Measurements from ENCODE around the gene SOX2. TPM values are rescaled to one million over a fixed set of nuclear protein-coding genes. Genes with fewer than 3 reads are reported as not detected.
"Not testable (repeated sequence)": the region's sequence is repeated elsewhere in the genome, so short reads cannot be mapped to it uniquely, and the experiment has no call there.

SOX2 gene
- total RNA-seq, 2 experiments from 2014 or later, result not detected

GRCh38 chr3:181753391-181753790 is 41.7 kb downstream of the SOX2 start:
- H3K27me3 Mint-ChIP-seq (ENCODE audit: low read depth), result peaks cover 5% of the 10 kb centered on the region
- no peak overlapping the region for H3K4me3 Mint-ChIP-seq
- no peaks in the 10 kb centered on the region for H3K36me3 Mint-ChIP-seq (ENCODE audit: low read depth)
- ChIA-PET POLR2A (no interaction called here), CTCF (no interaction called here)
- H3K27ac Mint-ChIP-seq, result no peak overlapping the region
- ATAC-seq (no peak), DNase-seq (no peak)
- no peaks in the 10 kb centered on the region for H3K9me3 Mint-ChIP-seq (ENCODE audit: insufficient read depth)
- no peaks in the 10 kb centered on the region for H3K4me1 Mint-ChIP-seq (ENCODE audit: low read depth)

- Mint-ChIP-seq H3K4me1 (ENCODE audit: low read depth) (no peaks in the 10 kb centered on the region), H3K9me3 (ENCODE audit: insufficient read depth) (no peaks in the 10 kb centered on the region), H3K36me3 (ENCODE audit: low read depth) (no peaks in the 10 kb centered on the region), H3K4me3 (no peak overlapping the region), H3K27me3 (ENCODE audit: low read depth) (peaks cover 5% of the 10 kb centered on the region), H3K27ac (no peak overlapping the region)
- no peak for ATAC-seq
- ChIA-PET POLR2A (no interaction called here), CTCF (no interaction called here)
- DNase-seq, result no peak
Measured at GRCh38 chr3:181755959-181756358, 44.2 kb downstream of the SOX2 start.

GRCh38 chr3:181756645-181757297 is 45.0 kb downstream of the SOX2 start:
- H3K36me3 Mint-ChIP-seq (ENCODE audit: low read depth), result no peaks in the 10 kb centered on the region
- CTCF ChIA-PET, result no interaction called here
- ATAC-seq, result no peak

GRCh38 chr3:181757694-181758306 is 46.1 kb downstream of the SOX2 start:
- no peaks in the 10 kb centered on the region for H3K4me1 Mint-ChIP-seq (ENCODE audit: low read depth)
- H3K9me3 Mint-ChIP-seq (ENCODE audit: insufficient read depth), result no peaks in the 10 kb centered on the region
- no peak overlapping the region for H3K4me3 Mint-ChIP-seq
- H3K36me3 Mint-ChIP-seq (ENCODE audit: low read depth), result no peaks in the 10 kb centered on the region
- ChIA-PET POLR2A (no interaction called here), CTCF (no interaction called here)
- no peak overlapping the region for H3K27ac Mint-ChIP-seq
- no peak for ATAC-seq
- peaks cover 5% of the 10 kb centered on the region for H3K27me3 Mint-ChIP-seq (ENCODE audit: low read depth)
- no peak for DNase-seq

More at GRCh38 chr3:181756645-181757297, 45.0 kb downstream of the SOX2 start:
- DNase-seq, result no peak
- POLR2A ChIA-PET, result no interaction called here
- Mint-ChIP-seq H3K27me3 (ENCODE audit: low read depth) (peaks cover 5% of the 10 kb centered on the region), H3K27ac (no peak overlapping the region), H3K4me3 (no peak overlapping the region), H3K4me1 (ENCODE audit: low read depth) (no peaks in the 10 kb centered on the region), H3K9me3 (ENCODE audit: insufficient read depth) (no peaks in the 10 kb centered on the region)

DNA sequence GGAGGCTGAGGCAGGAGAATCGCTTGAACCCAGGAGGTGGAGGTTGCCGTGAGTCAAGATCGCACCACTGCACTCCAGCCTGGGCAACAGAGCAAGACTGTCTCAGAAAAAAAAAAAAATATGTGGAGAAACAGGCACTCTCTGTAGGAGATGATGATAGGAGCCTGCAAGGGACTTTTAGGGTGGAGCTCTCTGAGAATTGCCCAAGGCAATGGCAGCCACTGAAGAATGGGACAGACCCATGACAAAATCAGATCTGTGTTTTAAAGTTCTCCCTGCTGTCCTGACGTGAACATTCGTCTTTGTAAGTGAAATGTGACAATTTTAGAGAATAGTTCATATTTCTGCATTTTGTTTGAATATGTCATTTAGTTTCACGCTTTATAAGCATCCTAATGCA is 50.2 kb downstream of the SOX2 start:
- no peak overlapping the region for H3K27ac Mint-ChIP-seq
- no peak overlapping the region for H3K4me3 Mint-ChIP-seq
- no peaks in the 10 kb centered on the region for H3K4me1 Mint-ChIP-seq (ENCODE audit: low read depth)
- no peaks in the 10 kb centered on the region for H3K9me3 Mint-ChIP-seq (ENCODE audit: insufficient read depth)
- ATAC-seq, result no peak
- DNase-seq, result no peak
- ChIA-PET POLR2A (no interaction called here), CTCF (no interaction called here)
- H3K36me3 Mint-ChIP-seq (ENCODE audit: low read depth), result no peaks in the 10 kb centered on the region
- no peaks in the 10 kb centered on the region for H3K27me3 Mint-ChIP-seq (ENCODE audit: low read depth)

DNA sequence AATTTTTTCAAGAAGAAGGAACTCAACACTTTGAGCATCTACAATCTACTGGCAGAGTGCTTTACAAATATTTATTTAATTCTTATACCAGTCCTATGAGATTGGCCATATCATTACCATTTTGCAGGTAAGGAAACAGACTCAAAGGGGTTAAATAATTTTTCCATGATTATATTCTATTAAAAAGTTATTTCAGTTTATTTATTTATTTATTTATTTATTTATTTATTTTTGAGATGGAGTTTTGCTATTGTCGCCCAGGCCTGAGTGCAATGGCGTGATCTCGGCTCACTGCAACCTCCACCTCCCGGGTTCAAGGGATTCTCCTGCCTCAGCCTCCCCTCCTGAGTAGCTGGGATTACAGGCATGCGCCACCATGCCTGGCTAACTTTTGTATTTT is 52.3 kb downstream of the SOX2 start:
- H3K4me1 Mint-ChIP-seq (ENCODE audit: low read depth); ATAC-seq; H3K36me3 Mint-ChIP-seq (ENCODE audit: low read depth); H3K4me3 Mint-ChIP-seq; CTCF ChIA-PET; H3K27me3 Mint-ChIP-seq (ENCODE audit: low read depth); DNase-seq; H3K27ac Mint-ChIP-seq; H3K9me3 Mint-ChIP-seq (ENCODE audit: insufficient read depth); POLR2A ChIA-PET: not testable (repeated sequence)

Measured in activated CD8-positive, alpha-beta T cell treated with anti-CD3 and anti-CD28 coated beads, Interleukin-2, amount 10 ng/mL, durations not matched to agents 7 days and 5 days (primary cell).